ENCODE results near the gene FOXK1.

DNA sequence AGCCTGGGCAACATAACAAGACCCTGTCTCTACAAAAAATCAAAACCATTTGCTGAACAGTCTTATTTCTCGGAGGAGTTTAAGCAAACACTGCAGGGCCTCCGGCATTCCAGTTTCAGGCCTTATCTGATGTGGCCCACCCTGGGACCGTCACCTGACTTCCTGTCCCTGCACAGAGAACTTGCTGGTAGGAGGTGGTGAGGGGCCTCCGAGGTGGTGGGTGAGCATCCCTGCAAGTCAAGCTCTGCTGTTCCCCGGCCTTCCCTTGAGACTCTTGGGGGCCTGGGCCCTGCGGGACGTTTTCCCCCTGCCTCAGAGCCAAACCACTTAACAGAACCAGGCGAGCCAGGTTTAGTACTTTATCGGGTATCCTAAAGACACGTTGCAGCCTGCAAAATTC, 48.9 kb downstream of the FOXK1 start:
- no peak for TF ChIP-seq POLR2A (IDR thresholded peaks at IDR 0.05)
- TF ChIP-seq, protein P1, sequence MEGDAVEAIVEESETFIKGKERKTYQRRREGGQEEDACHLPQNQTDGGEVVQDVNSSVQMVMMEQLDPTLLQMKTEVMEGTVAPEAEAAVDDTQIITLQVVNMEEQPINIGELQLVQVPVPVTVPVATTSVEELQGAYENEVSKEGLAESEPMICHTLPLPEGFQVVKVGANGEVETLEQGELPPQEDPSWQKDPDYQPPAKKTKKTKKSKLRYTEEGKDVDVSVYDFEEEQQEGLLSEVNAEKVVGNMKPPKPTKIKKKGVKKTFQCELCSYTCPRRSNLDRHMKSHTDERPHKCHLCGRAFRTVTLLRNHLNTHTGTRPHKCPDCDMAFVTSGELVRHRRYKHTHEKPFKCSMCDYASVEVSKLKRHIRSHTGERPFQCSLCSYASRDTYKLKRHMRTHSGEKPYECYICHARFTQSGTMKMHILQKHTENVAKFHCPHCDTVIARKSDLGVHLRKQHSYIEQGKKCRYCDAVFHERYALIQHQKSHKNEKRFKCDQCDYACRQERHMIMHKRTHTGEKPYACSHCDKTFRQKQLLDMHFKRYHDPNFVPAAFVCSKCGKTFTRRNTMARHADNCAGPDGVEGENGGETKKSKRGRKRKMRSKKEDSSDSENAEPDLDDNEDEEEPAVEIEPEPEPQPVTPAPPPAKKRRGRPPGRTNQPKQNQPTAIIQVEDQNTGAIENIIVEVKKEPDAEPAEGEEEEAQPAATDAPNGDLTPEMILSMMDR (IDR thresholded peaks at IDR 0.05) = no peak

All from transverse colon (tissue), 3 donors.